HepG2 (cell line): ENCODE data around the gene RCAN2. TPM values are rescaled to one million over a fixed set of nuclear protein-coding genes. Genes with fewer than 3 reads are reported as not detected.

Source experiments
- ATAC-seq: fragments of 200-7000 bp; cut with Tn5 transposase; 3 replicates; pipeline ENCODE4 v1.9.1; 2020; ENCODE audit warnings: mild to moderate bottlenecking, moderate library complexity
- BruUV-seq: library from RNA; stranded (reverse); fragments of 400-500 nt; replicated peaks from 2 replicates; lab custom pipeline; 2021; lab: Mats Ljungman, UMichigan
- CTCF ChIA-PET: fragments of 300-600 bp; formaldehyde crosslinking; extraction: SDS; loops from one replicate; lab custom pipeline; 2021; ENCODE audit warnings: low total read pairs, inconsistent platforms, low intra/inter-chr PET ratio; lab: Yijun Ruan, JAX
- POLR2A ChIA-PET: fragments of 350-600 bp; sonication (Branson Sonifier 250); formaldehyde crosslinking; loops from one replicate; lab custom pipeline; 2020; ENCODE audit warnings: antibody characterized with exemption, inconsistent platforms; lab: Yijun Ruan, JAX
- DNase-seq: peaks from one replicate; pipeline ENCODE4 v3.0.0-alpha.2; 2015; ENCODE audit warnings: low spot score
- FAIRE-seq: peaks from 3 replicates; lab custom pipeline; 2011; peaks lifted over from hg19 to GRCh38; lab: Jason Lieb, UNC
- H2AFZ ChIP-seq: one replicate; pipeline ENCODE4 v1.6.1; 2011; ENCODE audit warnings: low read length, inconsistent platforms
- H3K27ac ChIP-seq: fragments of 300-600 bp; 3 replicates; pipeline ENCODE4 v1.8.0; 2011; ENCODE audit warnings: mixed run types, mild to moderate bottlenecking, mixed read lengths, low read length, inconsistent platforms; ENCODE audit not compliant: insufficient read depth; ENCODE audit errors: extremely low read length
- H3K27me3 ChIP-seq, 2 experiments: fragments of 200-600 bp in 1 of 2; 2 replicates in 1 of 2; 3 replicates in 1 of 2; pipeline versions ENCODE4 v1.6.0 to v1.8.0; 2011; ENCODE audit warnings: low read length in 2 of 2, mild to moderate bottlenecking in 2 of 2, moderate library complexity in 2 of 2, inconsistent platforms in 1 of 2; ENCODE audit not compliant: insufficient read depth in 2 of 2, control insufficient read depth in 1 of 2
- H3K36me3 ChIP-seq, 2 experiments: fragments of 200-600 bp in 1 of 2; replicated peaks in 1 of 2; 2 replicates in 1 of 2; 3 replicates in 1 of 2; pipeline versions ENCODE4 v1.5.1 to v1.8.0; 2011; ENCODE audit warnings: low read length in 2 of 2, inconsistent platforms in 1 of 2; ENCODE audit not compliant: insufficient read depth in 2 of 2, control insufficient read depth in 1 of 2
- H3K4me1 ChIP-seq: 2 replicates; pipeline ENCODE4 v1.5.1; 2012; ENCODE audit warnings: low read length, inconsistent platforms; ENCODE audit not compliant: insufficient read depth
- H3K4me2 ChIP-seq: 2 replicates; pipeline ENCODE4 v1.6.0; 2011; ENCODE audit warnings: low read depth, low read length, inconsistent platforms
- H3K4me3 ChIP-seq, 3 experiments: fragments of 200-600 bp in 1 of 3; sonication (generic), shearing (Covaris generic) in 1 of 3; replicated peaks in 1 of 3; 2 replicates each; pipeline ENCODE4 v1.5.1; 2011 to 2016; ENCODE audit warnings: low read length in 3 of 3, inconsistent platforms in 2 of 3, low read depth in 2 of 3, mild to moderate bottlenecking in 2 of 3, control low read depth in 1 of 3, mixed read lengths in 1 of 3; ENCODE audit not compliant: insufficient read depth in 1 of 3
- H3K79me2 ChIP-seq: one replicate; pipeline ENCODE4 v1.6.1; 2011; ENCODE audit warnings: low read length, inconsistent platforms; ENCODE audit not compliant: insufficient read depth
- H3K9ac ChIP-seq: 2 replicates; pipeline ENCODE4 v1.6.0; 2011; ENCODE audit warnings: mild to moderate bottlenecking, low read depth, low read length, inconsistent platforms; ENCODE audit not compliant: insufficient read depth
- H3K9me3 ChIP-seq: 2 replicates; pipeline ENCODE4 v1.5.1; 2012; ENCODE audit warnings: mild to moderate bottlenecking, low read length
- H4K20me1 ChIP-seq: 2 replicates; pipeline ENCODE4 v1.6.0; 2011; ENCODE audit warnings: inconsistent platforms, mild to moderate bottlenecking, low read length, moderate library complexity; ENCODE audit not compliant: insufficient read depth
- E2F5 ChIP-seq: sonication (generic); formaldehyde crosslinking; conservative IDR thresholded peaks from 2 replicates; pipeline ENCODE4 v1.4.0; 2020; ENCODE audit warnings: missing genetic modification reagents
- EHMT2 ChIP-seq: fragments of 200-600 bp; sonication (generic); IDR thresholded peaks from 2 replicates; pipeline ENCODE4 v1.7.0; 2017; ENCODE audit warnings: antibody characterized with exemption, low read depth, low read length, borderline replicate concordance
- FOXP1 ChIP-seq, 2 experiments: fragments of 450-650 bp in 1 of 2; IDR thresholded peaks; 2 replicates each; pipeline ENCODE4 v1.6.1; 2017 to 2018; ENCODE audit warnings: antibody characterized with exemption in 1 of 2
- HDAC6 ChIP-seq: fragments of 200-600 bp; sonication (generic); IDR thresholded peaks from 2 replicates; pipeline ENCODE4 v1.7.0; 2017; ENCODE audit warnings: mild to moderate bottlenecking, antibody characterized with exemption, low read length, low read depth
- MLLT10 ChIP-seq: sonication (generic); formaldehyde crosslinking; IDR thresholded peaks from 2 replicates; pipeline ENCODE4 v1.4.0; 2020; ENCODE audit warnings: missing genetic modification reagents
- RAD51 ChIP-seq: fragments of 450-650 bp; IDR thresholded peaks from 2 replicates; pipeline ENCODE4 v1.6.1; 2016; ENCODE audit warnings: borderline replicate concordance
- SIX1 ChIP-seq: sonication (generic); formaldehyde crosslinking; IDR thresholded peaks from 2 replicates; pipeline ENCODE4 v1.4.0; 2020; ENCODE audit warnings: missing genetic modification reagents, borderline replicate concordance
- SOX13 ChIP-seq, 3 experiments: fragments of 450-650 bp in 1 of 3; sonication (generic) in 1 of 3; formaldehyde crosslinking in 1 of 3; IDR thresholded peaks in 2 of 3; conservative IDR thresholded peaks in 1 of 3; 2 replicates each; pipeline versions ENCODE4 v1.5.0 to v1.6.1; 2016 to 2020; ENCODE audit warnings: antibody characterized with exemption in 1 of 3, mild to moderate bottlenecking in 1 of 3, missing compliant biosample characterization in 1 of 3, missing genetic modification reagents in 1 of 3, moderate library complexity in 1 of 3
- SOX5 ChIP-seq: IDR thresholded peaks from 2 replicates; pipeline ENCODE4 v1.6.1; 2016; ENCODE audit warnings: borderline replicate concordance
- USF2 ChIP-seq, 2 experiments: sonication (generic) in 1 of 2; formaldehyde crosslinking in 1 of 2; IDR thresholded peaks; 2 replicates each; pipeline versions ENCODE4 v1.5.1 to v1.6.1; 2011 to 2020; ENCODE audit warnings: borderline replicate concordance in 1 of 2, low read depth in 1 of 2, low read length in 1 of 2, mild to moderate bottlenecking in 1 of 2, missing genetic modification reagents in 1 of 2, moderate library complexity in 1 of 2
- WGBS: methylation state at CpG from one replicate; pipeline ENCODE4 v1.1.6; 2017; ENCODE audit warnings: low lambda C conversion rate; 5-methylcytosine and 5-hydroxymethylcytosine counted together
- in situ Hi-C: cut with HindIII; loops from 2 replicates; pipeline ENCODE4 v1.10.0; 2017; ENCODE audit warnings: low pct_unique_long_range_greater_than_20kb; ENCODE audit not compliant: extremely low pct_ligation_motif_present
- intact Hi-C: fragments of 100-400 bp; cut with micrococcal nuclease; formaldehyde crosslinking; loops from one replicate; pipeline ENCODE4 v1.10.0; 2022; ENCODE audit not compliant: unreplicated experiment
- polyA plus RNA-seq, 8 experiments: library from polyadenylated mRNA; depleted of rRNA in 3 of 8; stranded (reverse) in 7 of 8; unstranded in 1 of 8; fragments of >200 nt; fragmentation: Illumina TruSeq in 4 of 8; extraction: Trizol in 4 of 8; gene quantifications; 2 replicates each; pipeline versions ENCODE4 v1.2.1 to v1.2.3, GENCODE V29; 2011 to 2016; ENCODE audit warnings: low read depth in 4 of 8, missing spikeins in 1 of 8, mixed read lengths in 1 of 8; ENCODE audit not compliant: insufficient read depth in 1 of 8
- total RNA-seq, 5 experiments: library from RNA; depleted of rRNA; stranded (reverse); fragments of >200 nt; fragmentation: Illumina TruSeq; extraction: Trizol; gene quantifications; 2 replicates each; pipeline ENCODE4 v1.2.3, GENCODE V29; 2016; ENCODE audit warnings: low read depth in 1 of 5

RCAN2 gene
- total and polyA plus RNA-seq, 2 of the 13 experiments (the other 11 are each of a cell fraction or from before 2014, with no cell fraction given) = not detected

- Histone ChIP-seq H3K79me2 (no peaks in the 10 kb centered on the region), H4K20me1 (no peaks in the 10 kb centered on the region), H3K27ac (no peak overlapping the region), H3K27me3 (no peaks in the 10 kb centered on the region), H3K9ac (no peak overlapping the region), H3K4me2 (no peak overlapping the region), H3K9me3 (no peaks in the 10 kb centered on the region), H3K4me3 (no peak overlapping the region), H3K4me1 (peaks cover 21% of the 10 kb centered on the region), H2AFZ (no peak overlapping the region), H3K36me3 (no peaks in the 10 kb centered on the region)
- 4% methylated on average over 3 of the region's 3 CpGs for WGBS
- in situ Hi-C loops (no loop called here), intact Hi-C loops (no loop called here)
- DNase-seq = no peak
- no TSS peak for BruUV-seq
- ChIA-PET POLR2A (no interaction called here), CTCF (no interaction called here)
- no peak for TF ChIP-seq E2F5 (CRISPR knock-in tag)
- TF ChIP-seq SIX1 (CRISPR knock-in tag) = peak; percentile 70; the same call in 1 of the 2 replicates
- TF ChIP-seq MLLT10 = no peak
- TF ChIP-seq HDAC6 = no peak
- no peak for TF ChIP-seq FOXP1 (IDR thresholded peaks at IDR 0.05)
- TF ChIP-seq FOXP1 (CRISPR knock-in tag; IDR thresholded peaks at IDR 0.05) = peak; percentile 56; the same call in 1 of the 2 replicates
- TF ChIP-seq SOX13 (IDR thresholded peaks at IDR 0.05) = no peak
- TF ChIP-seq SOX13 (CRISPR knock-in tag; conservative IDR thresholded peaks at IDR 0.05 in 1 of 2, IDR thresholded peaks at IDR 0.05 in 1 of 2) = peak in 1 of 2 experiments; percentile 37; a peak in 1 of 4 replicates
- peak; percentile 78; the same call in 1 of the 2 replicates for TF ChIP-seq SOX5 (CRISPR knock-in tag)
- no peak for FAIRE-seq
- no peak for ATAC-seq
Measured at GRCh38 chr6:46347669-46348068, 143.6 kb downstream of the RCAN2 start.

GRCh38 chr6:46340246-46340645 lies 151.0 kb downstream of the RCAN2 start:
- no TSS peak for BruUV-seq
- FAIRE-seq = no peak
- H3K4me1 ChIP-seq = peaks cover 10% of the 10 kb centered on the region; the same call in 1 of the 2 replicates

More at GRCh38 chr6:46340246-46340645, 151.0 kb downstream of the RCAN2 start:
- Histone ChIP-seq H3K9me3 (no peaks in the 10 kb centered on the region), H4K20me1 (no peaks in the 10 kb centered on the region), H2AFZ (no peak overlapping the region), H3K27ac (no peak overlapping the region), H3K9ac (no peak overlapping the region), H3K79me2 (no peaks in the 10 kb centered on the region), H3K36me3 (no peaks in the 10 kb centered on the region), H3K4me2 (no peak overlapping the region), H3K27me3 (no peaks in the 10 kb centered on the region), H3K4me3 (no peak overlapping the region)
- 5% methylated on average over 2 of the region's 2 CpGs for WGBS
- ChIA-PET CTCF (no interaction called here), POLR2A (no interaction called here)
- peak; percentile 69 for TF ChIP-seq USF2 (IDR thresholded peaks at IDR 0.05; ENCODE audit: low read depth, low read length)
- TF ChIP-seq USF2 (CRISPR knock-in tag; IDR thresholded peaks at IDR 0.05; ENCODE audit: borderline replicate concordance) = no peak
- peak; percentile 86 for TF ChIP-seq RAD51
- no peak for TF ChIP-seq EHMT2
- ATAC-seq (no peak), DNase-seq (no peak)
- intact Hi-C loops = no loop called here
- in situ Hi-C loops = no loop called here
